Measurements from ENCODE around the gene PXN.

PXN gene

GRCh38 chr12:120227233-120228040 is 38.1 kb downstream of the PXN start:
- DNase-seq (ENCODE audit: low read depth): no peak

GRCh38 chr12:120225852-120226640 is 39.5 kb downstream of the PXN start:
- DNase-seq (ENCODE audit: low read depth): no peak
- H3K4me3 ChIP-seq (ENCODE audit: low read depth, low read length): no peak overlapping the region
- TF ChIP-seq, protein P1, sequence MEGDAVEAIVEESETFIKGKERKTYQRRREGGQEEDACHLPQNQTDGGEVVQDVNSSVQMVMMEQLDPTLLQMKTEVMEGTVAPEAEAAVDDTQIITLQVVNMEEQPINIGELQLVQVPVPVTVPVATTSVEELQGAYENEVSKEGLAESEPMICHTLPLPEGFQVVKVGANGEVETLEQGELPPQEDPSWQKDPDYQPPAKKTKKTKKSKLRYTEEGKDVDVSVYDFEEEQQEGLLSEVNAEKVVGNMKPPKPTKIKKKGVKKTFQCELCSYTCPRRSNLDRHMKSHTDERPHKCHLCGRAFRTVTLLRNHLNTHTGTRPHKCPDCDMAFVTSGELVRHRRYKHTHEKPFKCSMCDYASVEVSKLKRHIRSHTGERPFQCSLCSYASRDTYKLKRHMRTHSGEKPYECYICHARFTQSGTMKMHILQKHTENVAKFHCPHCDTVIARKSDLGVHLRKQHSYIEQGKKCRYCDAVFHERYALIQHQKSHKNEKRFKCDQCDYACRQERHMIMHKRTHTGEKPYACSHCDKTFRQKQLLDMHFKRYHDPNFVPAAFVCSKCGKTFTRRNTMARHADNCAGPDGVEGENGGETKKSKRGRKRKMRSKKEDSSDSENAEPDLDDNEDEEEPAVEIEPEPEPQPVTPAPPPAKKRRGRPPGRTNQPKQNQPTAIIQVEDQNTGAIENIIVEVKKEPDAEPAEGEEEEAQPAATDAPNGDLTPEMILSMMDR (IDR thresholded peaks at IDR 0.05; ENCODE audit: insufficient read depth, low read depth, low read length, missing control alignments): no peak

More at GRCh38 chr12:120227233-120228040, 38.1 kb downstream of the PXN start:
- no peak overlapping the region for H3K4me3 ChIP-seq (ENCODE audit: low read depth, low read length)
- TF ChIP-seq, protein P1 (IDR thresholded peaks at IDR 0.05; ENCODE audit: insufficient read depth, low read depth, low read length, missing control alignments): no peak

- no peak for DNase-seq (ENCODE audit: low read depth)
- TF ChIP-seq, protein P1 (IDR thresholded peaks at IDR 0.05; ENCODE audit: insufficient read depth, low read depth, low read length, missing control alignments): no peak
- no peak overlapping the region for H3K4me3 ChIP-seq (ENCODE audit: low read depth, low read length)
Measured at GRCh38 chr12:120225200-120225558, 40.4 kb downstream of the PXN start.

GRCh38 chr12:120224304-120225199 is 41.0 kb downstream of the PXN start:
- DNase-seq (ENCODE audit: low read depth): no peak
- TF ChIP-seq, protein P1 (IDR thresholded peaks at IDR 0.05; ENCODE audit: insufficient read depth, low read depth, low read length, missing control alignments): no peak
- no peak overlapping the region for H3K4me3 ChIP-seq (ENCODE audit: low read depth, low read length)

DNA sequence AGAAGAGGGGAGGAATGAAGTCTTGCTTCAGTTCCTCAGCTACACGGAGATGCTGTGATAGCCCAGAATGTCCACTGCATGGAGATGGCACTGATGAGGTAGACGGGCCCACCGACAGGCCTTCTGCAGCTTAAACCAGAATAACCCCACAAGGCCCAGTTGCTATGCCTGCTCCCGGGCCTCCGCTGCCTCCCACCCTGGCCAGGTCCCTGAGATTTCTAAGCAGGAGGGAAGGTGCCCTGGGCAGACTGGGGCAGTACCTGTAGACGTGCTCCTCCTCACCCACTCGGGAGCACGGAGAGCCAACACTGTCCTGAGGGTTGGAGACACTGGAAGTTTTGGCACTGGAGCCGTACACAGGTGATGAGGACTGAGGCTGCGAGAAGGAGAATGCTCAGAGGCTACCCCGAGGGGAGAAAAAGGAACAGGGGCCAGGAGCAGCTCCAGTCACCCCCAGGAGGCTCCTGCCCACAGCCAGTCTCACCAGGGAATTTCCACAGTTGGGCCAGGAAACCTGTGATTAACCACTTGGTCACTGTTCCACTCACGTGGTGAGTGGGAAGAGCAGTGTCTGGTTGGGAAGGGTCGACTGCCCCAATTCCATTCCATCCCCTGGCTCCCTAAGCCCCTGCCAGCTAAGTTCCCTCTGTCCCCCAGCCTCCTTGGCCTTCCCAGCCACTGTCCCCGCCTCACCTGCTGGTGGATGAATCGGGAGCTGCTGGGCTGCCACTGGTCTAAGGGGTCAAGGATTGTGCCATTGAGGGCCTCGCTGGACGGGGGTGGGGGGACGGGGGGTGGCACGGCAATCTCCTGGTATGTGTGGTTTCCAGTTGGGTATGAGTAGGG is 41.8 kb downstream of the PXN start:
- no peak for DNase-seq (ENCODE audit: low read depth)
- TF ChIP-seq, protein P1 (IDR thresholded peaks at IDR 0.05; ENCODE audit: insufficient read depth, low read depth, low read length, missing control alignments): no peak
- no peak overlapping the region for H3K4me3 ChIP-seq (ENCODE audit: low read depth, low read length)

Measured in GM12865 (cell line).